Osteoblast (primary cell): Measurements from ENCODE around the gene ZNF512. TPM values are rescaled to one million over a fixed set of nuclear protein-coding genes. Genes with fewer than 3 reads are reported as not detected.

Experiments
- DNase-seq: peaks from one replicate; pipeline ENCODE4 v3.0.0; 2011; ENCODE audit warnings: low spot score, mixed read lengths; ENCODE audit not compliant: insufficient read length; ENCODE audit errors: missing footprints
- H2AFZ ChIP-seq: 2 replicates; pipeline ENCODE4 v1.6.0; 2011; ENCODE audit warnings: mild to moderate bottlenecking, low read length
- H3K27ac ChIP-seq: 2 replicates; pipeline ENCODE4 v1.5.1; 2011; ENCODE audit warnings: mild to moderate bottlenecking, low read depth, low read length, moderate library complexity
- H3K27me3 ChIP-seq: 2 replicates; pipeline ENCODE4 v1.6.0; 2012; ENCODE audit warnings: mild to moderate bottlenecking, control low read depth, inconsistent platforms, low read length, moderate library complexity; ENCODE audit not compliant: insufficient read depth
- H3K36me3 ChIP-seq: 2 replicates; pipeline ENCODE4 v1.5.1; 2011; ENCODE audit warnings: mild to moderate bottlenecking, low read length, control low read depth, moderate library complexity; ENCODE audit not compliant: insufficient read depth
- H3K4me1 ChIP-seq: 2 replicates; pipeline ENCODE4 v1.5.1; 2011; ENCODE audit warnings: mild to moderate bottlenecking, low read length, control low read depth, moderate library complexity; ENCODE audit not compliant: insufficient read depth
- H3K4me2 ChIP-seq: 2 replicates; pipeline ENCODE4 v1.6.0; 2011; ENCODE audit warnings: mild to moderate bottlenecking, low read length; ENCODE audit not compliant: insufficient read depth
- H3K4me3 ChIP-seq: fragments of 200-600 bp; sonication (generic); 3 replicates; pipeline ENCODE4 v1.5.1; 2012; ENCODE audit warnings: mild to moderate bottlenecking, low read length, inconsistent platforms; ENCODE audit not compliant: insufficient read depth
- H3K79me2 ChIP-seq: 2 replicates; pipeline ENCODE4 v1.6.0; 2012; ENCODE audit warnings: mild to moderate bottlenecking, low read length, control low read depth, inconsistent platforms; ENCODE audit not compliant: insufficient read depth
- H3K9me3 ChIP-seq: 2 replicates; pipeline ENCODE4 v1.5.1; 2011; ENCODE audit warnings: low read depth, low read length, control low read depth
- H4K20me1 ChIP-seq: 2 replicates; pipeline ENCODE4 v1.6.0; 2012; ENCODE audit warnings: mild to moderate bottlenecking, low read length, control low read depth; ENCODE audit not compliant: insufficient read depth
- total RNA-seq: library from RNA; depleted of rRNA; stranded (reverse); fragments of >200 nt; gene quantifications from 2 replicates; pipeline ENCODE4 v1.2.3, GENCODE V29; 2012
- TF ChIP-seq, protein P1 (sequence below): IDR thresholded peaks from 2 replicates; pipeline ENCODE4 v1.5.1; 2011; ENCODE audit warnings: mild to moderate bottlenecking, low read depth, low read length, moderate library complexity; ENCODE audit errors: extremely low read depth

Gene ZNF512
- total RNA-seq, 1 donor: 21.4 TPM

DNA sequence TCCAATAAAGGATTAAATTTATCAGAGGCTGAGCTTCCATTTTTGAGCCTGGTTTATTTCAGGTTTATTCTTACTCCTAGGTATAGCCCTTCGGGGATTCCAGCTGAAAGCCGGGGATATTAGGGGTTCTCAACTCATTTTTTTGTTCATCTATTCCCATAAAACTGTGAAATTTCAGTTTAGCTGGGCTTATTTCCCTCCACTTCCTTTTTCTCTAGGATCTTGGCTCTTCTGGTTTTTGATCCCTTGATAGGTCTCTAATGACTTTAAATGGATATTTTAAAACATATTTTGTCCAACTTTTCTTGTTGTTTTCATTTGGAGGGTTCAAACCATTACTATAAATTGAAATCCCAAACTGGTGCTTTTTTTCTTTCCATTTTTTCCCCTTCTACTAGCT is 23.6 kb upstream of the ZNF512 start:
- TF ChIP-seq, protein P1, sequence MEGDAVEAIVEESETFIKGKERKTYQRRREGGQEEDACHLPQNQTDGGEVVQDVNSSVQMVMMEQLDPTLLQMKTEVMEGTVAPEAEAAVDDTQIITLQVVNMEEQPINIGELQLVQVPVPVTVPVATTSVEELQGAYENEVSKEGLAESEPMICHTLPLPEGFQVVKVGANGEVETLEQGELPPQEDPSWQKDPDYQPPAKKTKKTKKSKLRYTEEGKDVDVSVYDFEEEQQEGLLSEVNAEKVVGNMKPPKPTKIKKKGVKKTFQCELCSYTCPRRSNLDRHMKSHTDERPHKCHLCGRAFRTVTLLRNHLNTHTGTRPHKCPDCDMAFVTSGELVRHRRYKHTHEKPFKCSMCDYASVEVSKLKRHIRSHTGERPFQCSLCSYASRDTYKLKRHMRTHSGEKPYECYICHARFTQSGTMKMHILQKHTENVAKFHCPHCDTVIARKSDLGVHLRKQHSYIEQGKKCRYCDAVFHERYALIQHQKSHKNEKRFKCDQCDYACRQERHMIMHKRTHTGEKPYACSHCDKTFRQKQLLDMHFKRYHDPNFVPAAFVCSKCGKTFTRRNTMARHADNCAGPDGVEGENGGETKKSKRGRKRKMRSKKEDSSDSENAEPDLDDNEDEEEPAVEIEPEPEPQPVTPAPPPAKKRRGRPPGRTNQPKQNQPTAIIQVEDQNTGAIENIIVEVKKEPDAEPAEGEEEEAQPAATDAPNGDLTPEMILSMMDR: no peak
- H3K4me3 ChIP-seq: no peak overlapping the region
- H2AFZ ChIP-seq: no peak overlapping the region
- no peaks in the 10 kb centered on the region for H3K36me3 ChIP-seq
- no peak overlapping the region for H3K4me2 ChIP-seq
- no peak for DNase-seq
- H3K4me1 ChIP-seq: no peaks in the 10 kb centered on the region
- no peaks in the 10 kb centered on the region for H3K79me2 ChIP-seq
- H3K27me3 ChIP-seq: no peaks in the 10 kb centered on the region
- H3K9me3 ChIP-seq: no peaks in the 10 kb centered on the region
- H4K20me1 ChIP-seq: no peaks in the 10 kb centered on the region
- H3K27ac ChIP-seq: no peak overlapping the region

DNA sequence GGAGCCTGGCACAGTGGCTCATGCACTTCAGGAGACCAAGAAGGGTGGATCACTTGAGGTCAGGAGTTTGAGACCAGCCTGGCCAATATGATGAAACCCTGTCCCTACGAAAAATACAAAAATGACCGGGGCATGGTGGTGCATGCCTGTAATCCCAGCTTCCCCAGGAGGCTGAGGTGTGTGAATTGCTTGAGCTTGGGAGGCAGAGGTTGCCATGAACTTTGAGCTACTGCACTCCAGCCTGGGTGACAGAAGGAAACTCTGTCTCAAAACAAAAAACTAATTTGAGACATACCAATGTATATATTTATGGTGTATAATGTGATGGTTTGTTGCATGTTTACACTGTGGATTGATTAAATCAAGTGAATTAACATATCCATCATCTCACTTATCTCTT is 21.8 kb upstream of the ZNF512 start:
- H3K4me1 ChIP-seq: peaks cover 3% of the 10 kb centered on the region
- no peak overlapping the region for H3K4me2 ChIP-seq
- no peaks in the 10 kb centered on the region for H4K20me1 ChIP-seq
- TF ChIP-seq, protein P1: no peak
- no peaks in the 10 kb centered on the region for H3K79me2 ChIP-seq
- H3K36me3 ChIP-seq: no peaks in the 10 kb centered on the region
- no peak overlapping the region for H3K4me3 ChIP-seq
- no peak overlapping the region for H2AFZ ChIP-seq
- H3K27me3 ChIP-seq: no peaks in the 10 kb centered on the region
- H3K9me3 ChIP-seq: no peaks in the 10 kb centered on the region
- DNase-seq: no peak
- H3K27ac ChIP-seq: no peak overlapping the region

GRCh38 chr2:27566628-27567027 is 16.2 kb upstream of the ZNF512 start:
- Histone ChIP-seq H3K79me2 (no peaks in the 10 kb centered on the region), H4K20me1 (no peaks in the 10 kb centered on the region), H3K4me3 (no peak overlapping the region), H3K9me3 (no peaks in the 10 kb centered on the region), H2AFZ (peak overlapping the region; percentile 44), H3K27ac (peak overlapping the region; percentile 60), H3K4me2 (peak overlapping the region; percentile 37), H3K4me1 (peaks cover 15% of the 10 kb centered on the region), H3K27me3 (no peaks in the 10 kb centered on the region), H3K36me3 (no peaks in the 10 kb centered on the region)
- peak; percentile 89 for DNase-seq
- TF ChIP-seq, protein P1: no peak

DNA sequence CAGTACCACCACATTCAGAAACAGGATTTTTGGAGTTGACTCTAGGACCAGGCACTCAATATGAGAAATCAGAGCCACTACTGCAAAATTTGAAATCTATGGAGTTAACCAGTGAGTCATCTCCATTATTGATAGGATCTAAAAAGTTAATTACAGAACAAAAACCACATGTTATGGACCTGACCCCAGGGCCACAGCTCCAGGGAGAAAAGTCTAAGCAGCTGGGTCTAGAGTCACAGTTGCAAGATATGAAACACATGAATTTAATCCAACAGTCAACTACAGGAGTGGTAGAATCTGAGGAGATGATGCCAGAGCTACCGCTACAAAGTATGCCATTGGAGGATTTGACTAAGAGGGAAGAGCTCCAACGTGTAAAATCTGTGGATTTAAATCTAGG is 13.4 kb upstream of the ZNF512 start:
- Histone ChIP-seq H3K79me2 (no peaks in the 10 kb centered on the region), H2AFZ (no peak overlapping the region), H3K4me1 (peaks cover 15% of the 10 kb centered on the region), H3K27me3 (no peaks in the 10 kb centered on the region), H3K4me3 (no peak overlapping the region), H4K20me1 (no peaks in the 10 kb centered on the region), H3K9me3 (no peaks in the 10 kb centered on the region), H3K27ac (no peak overlapping the region), H3K4me2 (no peak overlapping the region), H3K36me3 (no peaks in the 10 kb centered on the region)
- TF ChIP-seq, protein P1: no peak
- DNase-seq: no peak
